Measurements from ENCODE around the gene VPS13A.

VPS13A gene

GRCh38 chr9:77194423-77194822 is 17.1 kb downstream of the VPS13A start:
- no peak overlapping the region for H3K4me3 ChIP-seq (ENCODE audit: low read depth, low read length)
- TF ChIP-seq CTCF (IDR thresholded peaks at IDR 0.05; ENCODE audit: low read depth, low read length) (no peak), POLR2A (IDR thresholded peaks at IDR 0.05; ENCODE audit: extremely low read depth, insufficient read length) (no peak), MAX (IDR thresholded peaks at IDR 0.05; ENCODE audit: low read depth, low read length) (no peak), MYC (IDR thresholded peaks at IDR 0.05; ENCODE audit: low read depth, low read length) (no peak)
- no peak for DNase-seq (ENCODE audit: low read depth)

GRCh38 chr9:77210116-77210515 is 32.8 kb downstream of the VPS13A start:
- TF ChIP-seq CTCF (IDR thresholded peaks at IDR 0.05; ENCODE audit: low read depth, low read length): no peak
- no peak for TF ChIP-seq POLR2A (IDR thresholded peaks at IDR 0.05; ENCODE audit: extremely low read depth, insufficient read length)
- TF ChIP-seq MAX (IDR thresholded peaks at IDR 0.05; ENCODE audit: low read depth, low read length): no peak
- no peak for TF ChIP-seq MYC (IDR thresholded peaks at IDR 0.05; ENCODE audit: low read depth, low read length)

GRCh38 chr9:77211561-77211960 is 34.2 kb downstream of the VPS13A start:
- DNase-seq (ENCODE audit: low read depth): no peak
- no peak overlapping the region for H3K4me3 ChIP-seq (ENCODE audit: low read depth, low read length)
- TF ChIP-seq MYC (IDR thresholded peaks at IDR 0.05; ENCODE audit: low read depth, low read length) (no peak), CTCF (IDR thresholded peaks at IDR 0.05; ENCODE audit: low read depth, low read length) (no peak), POLR2A (IDR thresholded peaks at IDR 0.05; ENCODE audit: extremely low read depth, insufficient read length) (no peak), MAX (IDR thresholded peaks at IDR 0.05; ENCODE audit: low read depth, low read length) (no peak)

More at GRCh38 chr9:77210116-77210515, 32.8 kb downstream of the VPS13A start:
- DNase-seq (ENCODE audit: low read depth): peak; percentile 11
- no peak overlapping the region for H3K4me3 ChIP-seq (ENCODE audit: low read depth, low read length)

GRCh38 chr9:77212801-77213200 is 35.5 kb downstream of the VPS13A start:
- TF ChIP-seq MYC (IDR thresholded peaks at IDR 0.05; ENCODE audit: low read depth, low read length): no peak
- TF ChIP-seq CTCF (IDR thresholded peaks at IDR 0.05; ENCODE audit: low read depth, low read length): no peak
- no peak for TF ChIP-seq MAX (IDR thresholded peaks at IDR 0.05; ENCODE audit: low read depth, low read length)
- no peak for TF ChIP-seq POLR2A (IDR thresholded peaks at IDR 0.05; ENCODE audit: extremely low read depth, insufficient read length)
- DNase-seq (ENCODE audit: low read depth): no peak
- no peak overlapping the region for H3K4me3 ChIP-seq (ENCODE audit: low read depth, low read length)

- no peak overlapping the region for H3K4me3 ChIP-seq (ENCODE audit: low read depth, low read length)
- peak; percentile 14 for DNase-seq (ENCODE audit: low read depth)
- TF ChIP-seq POLR2A (IDR thresholded peaks at IDR 0.05; ENCODE audit: extremely low read depth, insufficient read length) (no peak), CTCF (IDR thresholded peaks at IDR 0.05; ENCODE audit: low read depth, low read length) (peak; percentile 10)
These were observed 38.5 kb downstream of the VPS13A start for GRCh38 chr9:77215874-77216273.

- DNase-seq (ENCODE audit: low read depth): no peak
- no peak for TF ChIP-seq POLR2A (IDR thresholded peaks at IDR 0.05; ENCODE audit: extremely low read depth, insufficient read length)
- TF ChIP-seq CTCF (IDR thresholded peaks at IDR 0.05; ENCODE audit: low read depth, low read length): no peak
- TF ChIP-seq MAX (IDR thresholded peaks at IDR 0.05; ENCODE audit: low read depth, low read length): no peak
- TF ChIP-seq MYC (IDR thresholded peaks at IDR 0.05; ENCODE audit: low read depth, low read length): no peak
- no peak overlapping the region for H3K4me3 ChIP-seq (ENCODE audit: low read depth, low read length)
These were observed 41.3 kb downstream of the VPS13A start for GRCh38 chr9:77218612-77219011.
